ENCODE measurements around the gene SLC25A25. TPM values are rescaled to one million over a fixed set of nuclear protein-coding genes. Genes with fewer than 3 reads are reported as not detected.

Gene SLC25A25
- total RNA-seq, 1 donor = 20.2 TPM

DNA sequence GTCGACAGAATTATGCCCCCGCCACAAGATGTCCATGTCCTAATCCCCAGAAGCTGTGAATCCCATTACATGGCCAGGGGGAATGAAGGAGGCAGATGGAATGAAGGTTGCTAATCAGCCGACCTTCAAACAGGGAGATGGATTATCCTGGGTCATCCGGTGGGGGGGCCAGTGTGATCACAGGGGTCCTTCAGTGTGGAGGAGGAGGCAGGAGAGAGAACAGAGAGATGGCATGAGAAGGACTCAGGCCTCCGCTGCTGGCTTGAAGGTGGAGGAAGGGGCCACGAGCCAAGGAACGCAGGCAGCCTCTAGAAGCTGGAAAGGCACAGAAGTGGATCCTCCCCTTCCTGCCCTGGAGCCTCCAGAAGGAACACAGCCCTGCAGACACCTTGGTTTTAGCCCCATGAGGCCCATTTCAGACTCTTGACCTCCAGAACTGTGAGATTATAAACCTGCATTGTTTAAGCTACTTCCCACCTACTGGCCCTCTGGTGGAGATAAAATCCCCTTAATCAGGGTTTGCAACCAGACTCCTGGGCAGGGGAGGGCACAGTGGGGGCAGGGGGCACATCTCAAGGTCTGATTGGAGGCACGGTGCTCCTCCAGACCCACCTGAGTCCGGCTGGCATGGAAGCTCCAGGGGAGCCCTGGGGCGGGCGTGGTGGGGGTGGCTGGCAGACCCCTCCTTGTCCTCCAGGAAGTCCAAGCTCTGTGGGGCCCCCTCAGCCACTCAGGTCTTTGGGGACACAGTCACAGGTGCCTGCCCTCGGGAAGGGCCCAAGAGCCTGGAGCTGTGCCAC is 45.7 kb downstream of the SLC25A25 start:
- TF ChIP-seq, protein P1, sequence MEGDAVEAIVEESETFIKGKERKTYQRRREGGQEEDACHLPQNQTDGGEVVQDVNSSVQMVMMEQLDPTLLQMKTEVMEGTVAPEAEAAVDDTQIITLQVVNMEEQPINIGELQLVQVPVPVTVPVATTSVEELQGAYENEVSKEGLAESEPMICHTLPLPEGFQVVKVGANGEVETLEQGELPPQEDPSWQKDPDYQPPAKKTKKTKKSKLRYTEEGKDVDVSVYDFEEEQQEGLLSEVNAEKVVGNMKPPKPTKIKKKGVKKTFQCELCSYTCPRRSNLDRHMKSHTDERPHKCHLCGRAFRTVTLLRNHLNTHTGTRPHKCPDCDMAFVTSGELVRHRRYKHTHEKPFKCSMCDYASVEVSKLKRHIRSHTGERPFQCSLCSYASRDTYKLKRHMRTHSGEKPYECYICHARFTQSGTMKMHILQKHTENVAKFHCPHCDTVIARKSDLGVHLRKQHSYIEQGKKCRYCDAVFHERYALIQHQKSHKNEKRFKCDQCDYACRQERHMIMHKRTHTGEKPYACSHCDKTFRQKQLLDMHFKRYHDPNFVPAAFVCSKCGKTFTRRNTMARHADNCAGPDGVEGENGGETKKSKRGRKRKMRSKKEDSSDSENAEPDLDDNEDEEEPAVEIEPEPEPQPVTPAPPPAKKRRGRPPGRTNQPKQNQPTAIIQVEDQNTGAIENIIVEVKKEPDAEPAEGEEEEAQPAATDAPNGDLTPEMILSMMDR (IDR thresholded peaks at IDR 0.05; ENCODE audit: insufficient read depth, low read length) = no peak
- DNase-seq (ENCODE audit: low read depth) = no peak
- H3K4me3 ChIP-seq (ENCODE audit: low read depth, low read length) = no peak overlapping the region

DNA sequence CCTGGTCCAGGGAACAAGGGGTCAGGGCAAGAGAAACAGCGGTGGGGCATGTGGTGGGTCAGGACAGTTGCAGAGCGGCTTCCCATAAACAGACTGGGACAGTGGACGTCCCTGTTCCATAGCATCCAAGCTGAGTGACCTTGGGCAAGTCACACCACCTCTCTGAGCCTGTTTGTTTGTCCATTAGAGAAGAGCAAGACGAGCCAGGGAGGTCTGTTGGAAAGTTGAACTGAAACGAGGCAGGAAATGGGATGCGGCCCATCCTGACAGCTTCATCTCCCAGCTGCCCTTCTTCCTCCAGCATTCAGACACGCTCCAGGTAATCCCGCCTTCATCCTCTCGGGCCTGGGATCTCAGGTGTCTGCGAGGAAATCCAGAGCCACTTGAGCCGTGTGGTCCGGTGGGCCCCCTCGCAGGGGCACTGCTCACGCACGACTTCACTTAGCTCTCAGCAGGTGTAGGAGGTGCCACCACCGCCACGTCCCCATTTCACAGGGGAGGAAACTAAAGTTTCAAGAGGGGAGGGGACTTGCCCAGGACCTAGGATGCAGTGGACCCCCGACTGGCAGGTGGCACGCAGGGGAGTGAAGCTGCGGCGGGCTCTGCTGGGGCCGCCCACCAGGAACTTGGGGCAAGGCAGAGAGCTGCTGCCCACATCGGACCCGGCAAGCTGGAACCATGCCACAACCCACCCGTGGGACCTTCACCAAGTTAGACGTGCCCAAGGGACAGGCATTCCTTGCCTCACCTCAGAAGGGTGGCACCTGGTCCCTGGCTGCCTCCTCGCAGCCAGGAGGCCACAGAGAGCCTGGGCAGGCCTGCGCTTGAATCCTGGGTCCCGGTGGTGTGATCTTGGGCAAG is 46.5 kb downstream of the SLC25A25 start:
- TF ChIP-seq, protein P1 (IDR thresholded peaks at IDR 0.05; ENCODE audit: insufficient read depth, low read length) = no peak
- no peak for DNase-seq (ENCODE audit: low read depth)
- no peak overlapping the region for H3K4me3 ChIP-seq (ENCODE audit: low read depth, low read length)

DNA sequence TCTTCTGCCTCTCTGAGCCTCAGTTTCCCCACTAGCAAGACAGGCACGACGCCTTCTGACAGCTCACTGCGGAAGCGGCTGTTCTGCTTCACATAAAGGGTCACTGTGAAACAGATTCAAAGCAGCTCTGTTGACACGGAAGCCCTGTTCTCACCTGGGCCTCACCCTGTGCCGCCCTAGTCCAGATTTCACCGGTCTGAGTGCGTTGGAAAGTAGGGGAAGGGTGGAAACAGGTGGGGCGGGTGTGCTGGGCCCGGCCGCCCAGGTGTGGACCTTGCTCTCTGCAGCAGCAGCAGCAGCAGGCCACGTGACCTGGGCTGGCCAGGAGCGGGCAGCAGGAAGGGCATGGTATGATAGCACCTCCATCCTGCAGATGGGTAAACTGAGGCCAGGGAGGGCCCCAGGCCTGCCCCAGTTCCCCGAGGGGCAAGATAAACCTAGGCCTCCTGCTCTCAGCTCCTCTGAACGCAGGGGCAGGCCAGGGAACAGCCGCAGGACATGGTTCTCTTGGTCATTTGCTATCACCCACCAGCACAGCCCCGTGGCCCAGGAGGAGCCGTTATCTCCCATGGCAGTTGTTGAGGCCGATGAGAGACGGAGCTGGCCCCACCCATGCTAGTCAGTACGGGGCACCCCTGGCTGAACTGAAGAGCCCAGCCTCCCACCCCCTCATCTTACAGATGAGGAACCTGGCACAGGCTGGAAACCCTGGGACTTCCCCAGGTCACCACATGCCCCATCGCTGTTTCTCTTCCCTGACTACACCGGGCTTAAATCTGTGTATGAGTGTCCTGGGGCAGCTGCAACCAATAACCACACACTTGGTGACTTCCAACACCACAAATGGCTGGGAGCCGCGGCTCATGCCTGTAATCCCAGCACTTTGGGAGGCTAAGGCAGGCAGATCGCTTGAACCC is 47.4 kb downstream of the SLC25A25 start:
- no peak overlapping the region for H3K4me3 ChIP-seq (ENCODE audit: low read depth, low read length)
- TF ChIP-seq, protein P1 (IDR thresholded peaks at IDR 0.05; ENCODE audit: insufficient read depth, low read length) = no peak
- DNase-seq (ENCODE audit: low read depth) = no peak

DNA sequence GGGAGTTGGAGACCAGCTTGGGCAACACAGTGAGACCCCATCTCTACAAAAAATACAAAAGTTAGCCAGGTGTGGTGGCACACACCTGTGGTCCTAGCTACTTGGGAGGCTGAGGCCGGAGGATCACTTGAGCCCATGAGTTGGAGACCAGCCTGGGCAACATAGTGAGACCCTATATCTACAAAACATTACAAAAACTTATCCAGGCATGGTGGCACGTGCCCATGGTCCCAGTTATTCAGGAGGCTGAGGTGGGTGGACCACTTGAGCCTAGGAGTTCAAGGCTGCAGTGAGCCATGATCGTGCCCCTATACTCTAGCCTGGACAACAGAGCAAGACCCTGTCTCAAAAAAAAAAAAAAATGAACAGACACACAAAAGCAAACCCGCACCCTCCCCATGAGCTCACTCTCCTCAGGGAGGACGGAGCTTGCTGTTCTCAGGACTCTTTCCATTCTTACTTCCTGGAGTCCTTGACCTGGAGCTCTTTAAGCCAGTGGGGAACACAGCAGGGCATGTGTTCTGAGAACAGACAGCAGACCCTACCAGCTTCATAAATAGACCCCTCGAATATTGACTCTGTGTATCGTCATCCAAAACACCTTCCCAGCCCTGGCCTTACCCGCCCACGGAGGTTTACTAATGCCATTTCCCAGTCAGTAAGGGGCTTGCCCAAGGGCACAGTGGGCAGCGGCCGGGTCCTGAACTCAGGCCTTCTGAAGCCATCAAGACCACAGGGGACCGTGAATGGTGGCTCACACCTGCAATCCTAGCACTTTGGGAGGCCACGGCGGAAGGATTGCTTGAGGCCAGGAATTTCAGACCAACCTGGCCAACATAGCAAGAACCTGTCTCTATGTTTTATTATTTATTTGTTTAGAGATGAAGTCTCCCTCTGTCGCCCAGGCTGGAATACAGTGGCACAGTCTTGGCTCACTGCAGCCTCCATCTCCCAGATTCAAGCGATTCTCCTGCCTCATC is 48.4 kb downstream of the SLC25A25 start:
- no peak for DNase-seq (ENCODE audit: low read depth)
- no peak overlapping the region for H3K4me3 ChIP-seq (ENCODE audit: low read depth, low read length)
- TF ChIP-seq, protein P1 (IDR thresholded peaks at IDR 0.05; ENCODE audit: insufficient read depth, low read length) = no peak

DNA sequence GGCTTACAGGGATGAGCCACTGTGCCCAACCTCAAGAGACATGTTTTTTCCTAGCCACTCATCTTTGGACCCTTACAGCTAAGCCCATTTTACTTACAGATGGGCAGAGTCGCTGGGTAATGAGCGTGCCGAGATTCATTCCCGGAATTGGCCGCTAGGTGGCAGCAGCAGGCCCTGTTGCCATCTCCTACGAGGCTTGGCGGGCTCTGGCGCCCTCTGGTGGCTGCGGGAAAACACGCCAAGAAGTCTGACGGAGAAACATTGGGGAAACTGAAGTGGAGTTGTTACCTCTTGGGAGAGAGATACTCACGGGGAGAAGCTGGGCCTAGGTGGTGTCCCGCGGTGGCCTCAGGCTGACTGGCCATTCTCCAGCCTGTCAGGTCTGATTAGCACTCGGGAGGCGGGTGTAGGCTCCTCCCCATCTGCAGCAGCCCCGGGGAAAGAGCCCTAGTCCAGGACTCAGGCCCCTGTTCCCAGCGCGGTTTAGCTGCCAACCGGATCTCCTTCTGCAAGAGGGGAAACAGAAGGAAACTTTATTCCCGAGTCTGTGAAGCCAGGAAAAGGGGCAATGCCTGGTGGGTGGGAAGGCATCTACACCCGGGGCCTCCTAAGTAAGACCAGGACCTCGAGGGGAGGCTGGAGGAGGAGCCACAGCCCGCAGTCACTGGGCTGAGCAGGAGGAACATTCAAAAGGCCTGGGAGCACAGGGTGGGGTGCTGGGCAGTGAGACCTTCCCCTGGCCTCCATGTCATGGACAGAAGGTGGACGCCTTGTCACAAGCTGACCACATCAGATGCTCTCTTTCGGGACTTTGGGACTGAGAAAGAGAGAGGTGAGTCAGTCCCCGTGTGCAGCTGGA is 49.8 kb downstream of the SLC25A25 start:
- DNase-seq (ENCODE audit: low read depth) = peak; percentile 88
- TF ChIP-seq, protein P1 (IDR thresholded peaks at IDR 0.05; ENCODE audit: insufficient read depth, low read length) = peak; percentile 100
- H3K4me3 ChIP-seq (ENCODE audit: low read depth, low read length) = no peak overlapping the region
